Measurements from ENCODE around the gene ZNF74. TPM values are rescaled to one million over a fixed set of nuclear protein-coding genes. Genes with fewer than 3 reads are reported as not detected.
"Not testable (repeated sequence)": the region's sequence is repeated elsewhere in the genome, so short reads cannot be mapped to it uniquely, and the experiment has no call there.

The ZNF74 gene
- total and polyA plus RNA-seq, 10 donors, result 3.4 to 11.7 (median 6.6) TPM

GRCh38 chr22:20373195-20373706 is 20.7 kb upstream of the ZNF74 start:
- intact Hi-C loops (cut with DNase I; ENCODE audit: low total_unique reads), result not testable (repeated sequence)

GRCh38 chr22:20374130-20374529 is 19.8 kb upstream of the ZNF74 start:
- DNase-seq; H3K27me3 ChIP-seq (replicated peaks in 1 of 7); H3K27ac ChIP-seq; H3K4me1 ChIP-seq; H3K4me3 ChIP-seq; H3K36me3 ChIP-seq; intact Hi-C loops (cut with DNase I; ENCODE audit: low total_unique reads); H3K9me3 ChIP-seq: not testable (repeated sequence)
- 94 to 100% (median 100%) methylated on average over 1 of the region's 2 CpGs for WGBS, 5 donors

More at GRCh38 chr22:20373195-20373706, 20.7 kb upstream of the ZNF74 start:
- H3K36me3 ChIP-seq; H3K4me3 ChIP-seq; H3K27me3 ChIP-seq (replicated peaks in 1 of 7); H3K27ac ChIP-seq; H3K4me1 ChIP-seq; H3K9me3 ChIP-seq; DNase-seq: not testable (repeated sequence)
- WGBS, 5 donors, result 69 to 80% (median 75%) methylated on average over 4 to 6 of the region's 6 CpGs

- H3K4me3 ChIP-seq; DNase-seq; intact Hi-C loops (cut with DNase I; ENCODE audit: low total_unique reads); H3K27ac ChIP-seq; H3K4me1 ChIP-seq; H3K27me3 ChIP-seq (replicated peaks in 1 of 7); H3K36me3 ChIP-seq; H3K9me3 ChIP-seq: not testable (repeated sequence)
- 93 to 97% (median 95%) methylated on average over 8 of the region's 8 CpGs for WGBS, 5 donors
Observed at GRCh38 chr22:20376281-20376680, 17.7 kb upstream of the ZNF74 start.

- H3K27me3 ChIP-seq (replicated peaks in 1 of 7); H3K27ac ChIP-seq; H3K4me3 ChIP-seq; H3K4me1 ChIP-seq; DNase-seq; intact Hi-C loops (cut with DNase I; ENCODE audit: low total_unique reads); H3K9me3 ChIP-seq; H3K36me3 ChIP-seq: not testable (repeated sequence)
- WGBS, 5 donors, result 92 to 98% (median 95%) methylated on average over 11 of the region's 11 CpGs
Observed at GRCh38 chr22:20376983-20377382, 17.0 kb upstream of the ZNF74 start.

- no peaks in the 10 kb centered on the region for H3K4me1 ChIP-seq
- no peaks in the 10 kb centered on the region for H3K9me3 ChIP-seq
- H3K27me3 ChIP-seq (replicated peaks in 1 of 7), result peaks cover 0 to 3% (median 0%) of the 10 kb centered on the region in 7 donors
- H3K36me3 ChIP-seq, result no peaks in the 10 kb centered on the region
- intact Hi-C loops (cut with DNase I; ENCODE audit: low total_unique reads), result no loop called here
- H3K4me3 ChIP-seq, result no peak overlapping the region
- TF ChIP-seq POLR2AphosphoS5 (IDR thresholded peaks at IDR 0.05), result no peak
- no peak for TF ChIP-seq CTCF (IDR thresholded peaks at IDR 0.05 in 8 of 11, conservative IDR thresholded peaks at IDR 0.05 in 3 of 11)
- no peak for TF ChIP-seq POLR2A (IDR thresholded peaks at IDR 0.05)
- 70 to 90% (median 81%) methylated on average over 4 of the region's 4 CpGs for WGBS, 5 donors
- no peak for DNase-seq
- no peak overlapping the region for H3K27ac ChIP-seq
Observed at GRCh38 chr22:20378110-20378509, 15.8 kb upstream of the ZNF74 start.

- H3K36me3 ChIP-seq; DNase-seq; H3K27ac ChIP-seq; H3K4me3 ChIP-seq; H3K9me3 ChIP-seq; H3K27me3 ChIP-seq (replicated peaks in 1 of 7); H3K4me1 ChIP-seq; intact Hi-C loops (cut with DNase I; ENCODE audit: low total_unique reads): not testable (repeated sequence)
- 88 to 96% (median 90%) methylated on average over 5 of the region's 5 CpGs for WGBS, 5 donors
Observed at GRCh38 chr22:20378684-20379083, 15.3 kb upstream of the ZNF74 start.

DNA sequence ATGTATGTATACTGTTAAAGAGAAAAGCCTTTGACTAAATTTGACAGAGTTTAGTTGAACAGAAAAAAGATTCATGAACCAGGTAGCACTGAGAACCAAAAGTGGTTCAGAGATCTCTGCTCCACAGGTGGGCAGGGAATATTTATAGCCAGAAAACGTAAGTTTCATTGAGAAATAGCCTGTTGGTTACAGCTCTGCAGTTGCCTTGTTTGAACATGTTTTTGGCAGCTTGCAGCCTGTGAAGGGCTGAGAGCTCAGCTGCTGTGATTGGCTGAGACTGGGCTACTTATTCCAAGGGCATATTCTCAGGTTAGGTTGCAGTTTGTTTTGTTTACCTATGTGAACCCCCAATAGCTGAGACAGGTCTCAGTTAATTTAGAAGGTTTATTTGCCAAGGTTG is 13.5 kb upstream of the ZNF74 start:
- Histone ChIP-seq H3K4me1 (no peaks in the 10 kb centered on the region), H3K27me3 (replicated peaks in 1 of 7) (peaks cover 0 to 24% (median 0%) of the 10 kb centered on the region in 7 donors), H3K36me3 (no peaks in the 10 kb centered on the region), H3K9me3 (no peaks in the 10 kb centered on the region), H3K4me3 (no peak overlapping the region), H3K27ac (no peak overlapping the region)
- TF ChIP-seq POLR2A (IDR thresholded peaks at IDR 0.05) (no peak), CTCF (IDR thresholded peaks at IDR 0.05 in 8 of 11, conservative IDR thresholded peaks at IDR 0.05 in 3 of 11) (no peak), POLR2AphosphoS5 (IDR thresholded peaks at IDR 0.05) (no peak)
- WGBS, 5 donors, result 21 to 54% (median 31%) methylated on average over 1 of the region's 1 CpG
- DNase-seq, result no peak
- intact Hi-C loops (cut with DNase I; ENCODE audit: low total_unique reads), result no loop called here

Data from spleen (tissue), 11 donors.